Stimulated activated naive CD8-positive, alpha-beta T cell treated with anti-CD3 and anti-CD28 coated beads, Interleukin-15, amount 100 ng/mL, for 72 hours (primary cell): ENCODE results near the gene CEP250.
"Not testable (repeated sequence)": the region's sequence is repeated elsewhere in the genome, so short reads cannot be mapped to it uniquely, and the experiment has no call there.

Source experiments
- ATAC-seq: fragments of 150-1000 bp; cut with Tn5 transposase; 2 replicates; pipeline ENCODE4 v1.10.0; 2021; ENCODE audit warnings: mild to moderate bottlenecking, moderate library complexity
- DNase-seq, 2 donors: peaks; one replicate each; pipeline ENCODE4 v3.0.0; 2021 to 2022
- H3K27ac Mint-ChIP-seq, 2 donors: one replicate each; pipeline ENCODE4 v1.8.0; 2022; ENCODE audit warnings: mild to moderate bottlenecking in 2 of 2, mixed read lengths in 2 of 2, moderate library complexity in 2 of 2
- H3K27me3 Mint-ChIP-seq: one replicate; pipeline ENCODE4 v1.8.0; 2022; ENCODE audit warnings: mixed read lengths
- H3K4me1 Mint-ChIP-seq: one replicate; pipeline ENCODE4 v1.8.0; 2022; ENCODE audit warnings: mild to moderate bottlenecking, mixed read lengths
- H3K4me3 Mint-ChIP-seq, 2 donors: one replicate each; pipeline ENCODE4 v1.8.0; 2022; ENCODE audit warnings: mild to moderate bottlenecking in 2 of 2, mixed read lengths in 2 of 2, moderate library complexity in 1 of 2
- H3K9me3 Mint-ChIP-seq, 2 donors: one replicate each; pipeline ENCODE4 v1.8.0; 2022; ENCODE audit warnings: mixed read lengths in 2 of 2

Gene CEP250

DNA sequence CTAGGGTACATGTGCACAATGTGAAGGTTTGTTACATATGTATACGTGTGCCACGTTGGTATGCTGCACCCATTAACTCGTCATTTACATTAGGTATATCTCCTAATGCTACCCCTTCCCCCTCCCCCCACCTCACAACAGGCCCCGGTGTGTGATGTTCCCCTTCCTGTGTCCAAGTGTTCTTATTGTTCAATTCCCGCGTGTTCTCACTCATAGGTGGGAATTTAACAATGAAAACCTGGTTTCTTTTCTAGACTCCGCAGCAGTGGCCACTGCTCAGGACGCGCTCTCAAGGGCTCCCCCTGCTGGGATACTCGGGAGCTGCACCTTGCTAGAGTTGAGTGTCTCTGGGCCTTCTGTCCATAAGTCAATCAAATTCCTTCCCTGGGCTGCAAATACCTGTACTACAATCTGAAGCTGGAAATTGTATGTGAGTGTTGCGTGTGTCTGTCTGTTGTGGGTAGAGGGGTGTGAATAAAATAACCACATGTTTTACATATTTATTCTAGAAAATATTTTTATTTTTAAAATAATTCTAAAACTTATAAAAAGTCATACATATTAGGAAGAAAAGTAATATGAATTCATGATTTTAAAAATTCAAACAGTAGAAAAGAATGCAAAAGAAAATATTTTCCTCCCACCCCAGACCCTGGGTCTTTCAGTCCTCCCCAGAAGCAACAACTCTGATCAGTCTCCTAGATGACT, 8.2 kb upstream of the CEP250 start:
- no peaks in the 10 kb centered on the region for H3K9me3 Mint-ChIP-seq
- peak; percentile 98 for ATAC-seq
- H3K4me1 Mint-ChIP-seq = peaks cover 10% of the 10 kb centered on the region
- no peaks in the 10 kb centered on the region for H3K27me3 Mint-ChIP-seq
- peak overlapping the region; percentile 84 to 96 for H3K4me3 Mint-ChIP-seq
- peak; percentile 89 to 90 for DNase-seq
- peak overlapping the region in 1 of 2 donors; percentile 83 for H3K27ac Mint-ChIP-seq

DNA sequence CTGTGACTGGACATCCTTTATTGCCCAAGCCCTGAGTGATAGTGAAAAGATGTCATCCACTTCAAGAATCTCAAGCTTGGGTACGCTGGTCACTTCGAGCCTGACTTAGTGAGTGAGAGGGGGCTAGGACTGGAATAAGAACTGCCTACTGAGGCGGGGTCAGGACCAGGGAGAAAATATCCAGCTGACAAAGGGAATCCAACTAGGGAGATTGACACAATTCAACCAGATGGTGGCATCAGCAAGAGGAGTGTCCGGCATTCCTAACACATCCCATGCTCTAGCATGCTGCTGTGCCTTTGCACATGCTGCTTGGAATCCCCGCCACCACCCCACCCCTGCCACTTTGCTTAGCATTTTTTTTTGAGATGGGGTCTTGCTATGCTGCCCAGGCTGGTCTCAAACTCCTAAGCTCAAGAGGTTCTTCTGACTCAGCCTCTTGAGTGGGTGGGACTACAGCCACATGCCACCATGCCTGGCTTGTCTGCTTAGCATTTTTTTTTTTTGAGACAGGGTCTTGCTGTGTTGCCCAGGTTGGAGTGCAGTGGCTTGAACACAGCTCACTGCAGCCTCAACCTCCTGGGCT, 6.5 kb upstream of the CEP250 start:
- H3K4me1 Mint-ChIP-seq = peaks cover 25% of the 10 kb centered on the region
- H3K27me3 Mint-ChIP-seq = no peaks in the 10 kb centered on the region
- no peak overlapping the region for H3K27ac Mint-ChIP-seq
- DNase-seq = no peak
- ATAC-seq = no peak
- no peaks in the 10 kb centered on the region for H3K9me3 Mint-ChIP-seq
- no peak overlapping the region for H3K4me3 Mint-ChIP-seq

DNA sequence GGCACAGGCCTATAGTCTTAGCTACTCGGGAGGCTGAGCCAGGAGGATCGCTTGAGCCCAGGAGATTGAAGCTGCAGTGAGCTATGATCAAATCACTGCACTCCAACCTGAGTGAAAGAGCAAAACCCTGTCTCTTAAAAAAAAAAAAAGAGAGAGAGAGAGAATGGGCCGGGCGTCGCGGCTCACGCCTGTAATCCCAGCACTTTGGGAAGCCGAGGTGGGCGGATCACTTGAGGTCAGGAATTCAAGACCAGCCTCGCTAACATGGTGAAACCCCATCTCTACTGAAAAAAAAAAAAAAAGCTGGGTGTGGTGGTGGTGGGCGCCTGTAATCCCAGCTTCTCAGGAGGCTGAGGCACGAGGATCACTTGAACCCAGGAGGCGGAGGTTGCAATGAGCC, 5.5 kb upstream of the CEP250 start:
- not testable (repeated sequence) for H3K4me3 Mint-ChIP-seq, H3K27me3 Mint-ChIP-seq, DNase-seq, H3K9me3 Mint-ChIP-seq, H3K27ac Mint-ChIP-seq, ATAC-seq
- peaks cover 25% of the 10 kb centered on the region for H3K4me1 Mint-ChIP-seq

DNA sequence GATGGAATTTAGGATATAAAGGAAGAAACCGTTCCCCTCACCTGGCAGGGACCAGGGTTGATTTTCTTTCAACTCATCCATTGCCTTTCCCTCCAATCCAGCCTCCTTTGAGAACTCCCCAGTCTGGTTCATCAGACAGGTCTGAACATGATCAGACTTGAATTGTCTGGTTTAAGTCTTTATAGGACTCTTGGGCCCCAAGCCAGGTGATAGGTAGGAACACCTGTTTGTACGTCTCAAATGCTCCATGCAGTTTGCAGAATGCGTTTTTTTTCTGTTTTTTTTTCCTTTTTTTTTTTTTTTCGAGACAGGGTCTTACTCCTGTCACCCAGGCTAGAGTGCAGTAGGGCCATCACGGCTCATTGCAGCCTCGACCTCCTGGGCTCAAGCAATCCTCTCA, 4.1 kb upstream of the CEP250 start:
- Mint-ChIP-seq H3K27ac (no peak overlapping the region), H3K4me3 (no peak overlapping the region)

DNA sequence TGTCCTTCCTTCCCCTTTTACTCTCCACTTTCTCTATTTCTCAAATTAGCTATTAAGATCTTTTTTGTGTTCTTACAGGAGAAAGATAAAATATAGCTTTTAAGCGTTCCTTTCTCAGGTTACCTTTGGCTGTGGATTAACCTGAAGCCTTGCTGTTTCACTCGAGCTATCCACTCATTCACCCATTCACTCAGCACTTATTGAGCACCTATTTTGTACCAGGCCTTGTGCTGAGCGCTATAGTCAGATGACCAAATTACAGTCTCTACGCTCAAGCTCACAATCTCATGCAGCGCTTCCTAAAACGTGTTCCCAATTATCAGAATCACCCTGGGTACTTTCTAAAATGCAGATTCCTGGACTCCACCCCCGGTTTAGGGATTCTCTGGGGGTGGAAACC, 1.8 kb upstream of the CEP250 start:
- ATAC-seq (no peak), DNase-seq (no peak)
- peaks cover 40% of the 10 kb centered on the region for H3K4me1 Mint-ChIP-seq
- peak overlapping the region in 1 of 2 donors; percentile 99 for H3K27ac Mint-ChIP-seq
- H3K9me3 Mint-ChIP-seq = no peaks in the 10 kb centered on the region
- no peaks in the 10 kb centered on the region for H3K27me3 Mint-ChIP-seq
- peak overlapping the region; percentile 91 to 93 for H3K4me3 Mint-ChIP-seq

More for the DNA sequence above, 4.1 kb upstream of the CEP250 start:
- Mint-ChIP-seq H3K4me1 (peaks cover 32% of the 10 kb centered on the region), H3K27me3 (no peaks in the 10 kb centered on the region), H3K9me3 (no peaks in the 10 kb centered on the region)
- ATAC-seq = no peak
- DNase-seq = no peak

DNA sequence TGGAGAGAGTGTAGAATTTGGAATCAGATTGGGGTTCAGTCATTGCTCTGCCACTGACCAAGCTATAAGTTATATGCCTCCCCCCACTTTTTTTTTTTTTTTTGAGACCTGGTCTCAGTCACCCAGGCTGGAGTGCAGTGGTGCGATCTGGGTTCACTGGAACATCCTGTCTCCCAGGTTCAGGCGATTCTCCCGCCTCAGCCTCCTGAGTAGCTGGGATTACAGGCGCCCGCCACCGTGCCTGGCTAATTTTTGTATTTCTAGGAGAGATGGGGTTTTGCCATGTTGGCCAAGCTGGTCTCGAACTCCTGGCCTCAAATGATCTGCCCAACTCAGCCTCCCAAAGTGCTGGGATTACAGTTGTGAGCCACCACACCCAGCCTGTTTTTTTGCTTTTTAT, 1.3 kb downstream of the CEP250 start:
- not testable (repeated sequence) for ATAC-seq, H3K27ac Mint-ChIP-seq, H3K9me3 Mint-ChIP-seq, H3K27me3 Mint-ChIP-seq, DNase-seq
- Mint-ChIP-seq H3K4me1 (peaks cover 40% of the 10 kb centered on the region), H3K4me3 (peak overlapping the region; percentile 91 to 93)

DNA sequence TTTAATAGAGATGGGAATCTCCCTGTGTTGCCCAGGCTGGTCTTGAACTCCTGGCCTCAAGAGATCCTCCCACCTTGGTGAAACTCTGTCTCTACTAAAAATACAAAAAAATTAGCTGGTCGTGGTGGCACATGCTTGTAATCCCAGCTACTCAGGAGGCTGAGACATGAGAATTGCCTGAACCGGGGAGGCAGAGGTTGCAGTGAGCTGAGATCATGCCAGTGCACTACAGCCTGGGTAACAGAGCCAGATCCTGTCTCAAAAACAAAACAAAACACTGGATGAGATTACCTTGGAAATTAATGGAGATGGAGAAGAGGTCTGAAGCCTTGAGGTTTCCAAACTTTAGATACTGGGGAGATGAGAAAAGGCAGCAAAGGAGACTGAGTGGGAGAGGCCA, 2.1 kb downstream of the CEP250 start:
- not testable (repeated sequence) for H3K9me3 Mint-ChIP-seq, H3K4me3 Mint-ChIP-seq, DNase-seq, ATAC-seq, H3K27me3 Mint-ChIP-seq, H3K27ac Mint-ChIP-seq
- H3K4me1 Mint-ChIP-seq = peaks cover 38% of the 10 kb centered on the region

DNA sequence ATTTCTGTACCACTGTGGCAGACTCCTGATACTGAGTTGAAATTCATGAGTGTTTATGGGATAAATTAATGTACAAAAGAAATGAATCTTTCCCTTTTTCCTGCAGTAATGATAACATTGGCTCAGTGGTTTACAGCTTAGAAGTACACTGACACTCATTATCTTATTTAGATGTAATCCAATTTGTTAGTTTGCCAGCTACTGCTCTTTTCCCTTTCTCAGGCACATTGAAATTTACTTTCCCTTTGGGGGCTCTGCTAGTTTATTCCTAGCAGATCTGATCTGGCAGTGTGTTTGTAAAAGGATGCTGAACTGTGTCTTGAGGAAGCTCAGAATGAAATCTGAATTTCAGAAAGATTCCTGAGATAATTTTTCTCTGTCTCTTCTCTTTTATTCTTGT, 3.0 kb downstream of the CEP250 start:
- Mint-ChIP-seq H3K27me3 (no peaks in the 10 kb centered on the region), H3K9me3 (no peaks in the 10 kb centered on the region), H3K4me3 (no peak overlapping the region), H3K4me1 (peaks cover 30% of the 10 kb centered on the region), H3K27ac (no peak overlapping the region)
- ATAC-seq = no peak
- DNase-seq = no peak

DNA sequence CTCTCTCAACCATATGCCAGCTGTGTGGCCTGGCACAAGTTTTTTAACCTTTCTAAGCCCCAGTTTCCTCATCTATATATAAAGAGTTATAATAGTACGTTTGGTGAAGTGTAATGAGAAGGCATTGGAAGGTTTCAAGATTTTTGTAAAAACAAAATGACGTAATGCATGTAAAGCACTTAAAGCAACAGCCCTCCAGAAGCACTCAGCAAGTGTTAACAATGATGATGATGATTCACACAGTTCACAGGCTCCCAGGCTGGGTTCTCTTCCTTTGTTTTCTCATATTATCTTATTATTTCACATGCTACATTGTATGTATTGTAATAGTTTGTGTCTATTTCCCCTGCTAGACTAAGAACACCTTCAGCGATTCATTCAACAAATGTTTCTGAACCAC, 6.2 kb downstream of the CEP250 start:
- Mint-ChIP-seq H3K4me1 (peaks cover 16% of the 10 kb centered on the region), H3K9me3 (no peaks in the 10 kb centered on the region), H3K4me3 (no peak overlapping the region), H3K27me3 (no peaks in the 10 kb centered on the region), H3K27ac (no peak overlapping the region)
- ATAC-seq (no peak), DNase-seq (no peak)

DNA sequence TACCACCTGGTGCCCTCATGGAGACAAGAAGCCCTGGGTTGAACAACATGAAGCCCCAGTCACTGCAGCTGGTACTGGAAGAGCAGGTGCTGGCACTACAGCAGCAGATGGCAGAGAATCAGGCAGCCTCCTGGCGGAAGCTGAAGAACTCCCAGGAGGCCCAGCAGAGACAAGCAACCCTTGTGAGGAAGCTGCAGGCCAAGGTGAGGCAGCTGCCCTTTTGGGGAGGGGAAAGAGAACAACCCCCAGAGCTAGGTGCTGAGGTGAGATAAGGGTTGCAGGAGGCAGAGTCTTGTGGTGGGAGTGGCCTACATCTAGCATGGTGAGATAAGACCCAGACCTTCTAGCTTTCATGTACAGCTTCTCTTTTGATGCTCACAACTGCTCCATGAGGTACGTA, 7.0 kb downstream of the CEP250 start:
- H3K4me3 Mint-ChIP-seq = no peak overlapping the region
- no peaks in the 10 kb centered on the region for H3K27me3 Mint-ChIP-seq
- DNase-seq (no peak), ATAC-seq (no peak)
- H3K4me1 Mint-ChIP-seq = peaks cover 10% of the 10 kb centered on the region
- no peak overlapping the region for H3K27ac Mint-ChIP-seq
- no peaks in the 10 kb centered on the region for H3K9me3 Mint-ChIP-seq

DNA sequence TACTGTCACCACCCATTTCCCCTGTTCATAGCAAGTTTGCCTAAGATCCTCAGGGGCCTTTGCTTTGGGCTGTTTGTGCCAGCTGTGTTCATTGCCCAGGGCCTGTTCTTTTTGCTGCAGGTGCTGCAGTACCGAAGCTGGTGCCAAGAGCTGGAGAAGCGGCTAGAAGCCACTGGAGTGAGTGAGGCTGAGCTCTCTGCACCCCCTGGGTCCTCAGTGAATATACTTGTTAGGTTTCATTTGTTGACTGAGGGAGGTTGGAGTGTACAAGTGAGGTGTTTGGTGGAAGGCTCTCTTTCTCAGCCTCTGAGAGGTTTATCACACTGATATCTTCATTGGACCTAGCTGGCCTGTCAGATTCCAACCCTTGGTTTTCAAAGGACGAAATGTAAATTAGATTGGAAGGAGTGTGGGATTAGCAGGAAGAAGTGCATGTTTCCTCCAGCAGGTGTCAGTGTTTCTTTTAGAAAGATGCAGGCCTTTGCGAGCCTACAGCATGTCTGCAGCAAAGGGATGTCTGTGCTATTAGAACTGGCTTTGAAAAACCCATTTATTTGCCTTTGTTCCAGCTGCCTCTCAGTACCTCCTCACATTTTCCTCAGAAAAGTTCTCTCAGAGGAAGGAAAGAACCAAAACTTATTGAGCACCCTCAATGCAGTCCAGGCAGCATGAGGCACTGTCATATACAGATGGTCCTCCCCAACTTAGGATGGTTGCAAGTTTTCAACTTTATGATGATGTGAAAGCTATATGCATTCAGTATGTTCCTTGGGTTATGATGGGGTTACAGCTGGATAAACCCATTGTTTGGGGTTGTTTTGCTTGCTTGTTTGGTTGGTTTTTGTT, 8.3 kb downstream of the CEP250 start:
- DNase-seq (peak; percentile 32 to 40), ATAC-seq (peak; percentile 88)
- Mint-ChIP-seq H3K27ac (no peak overlapping the region), H3K4me1 (no peaks in the 10 kb centered on the region), H3K9me3 (no peaks in the 10 kb centered on the region), H3K4me3 (no peak overlapping the region), H3K27me3 (no peaks in the 10 kb centered on the region)

DNA sequence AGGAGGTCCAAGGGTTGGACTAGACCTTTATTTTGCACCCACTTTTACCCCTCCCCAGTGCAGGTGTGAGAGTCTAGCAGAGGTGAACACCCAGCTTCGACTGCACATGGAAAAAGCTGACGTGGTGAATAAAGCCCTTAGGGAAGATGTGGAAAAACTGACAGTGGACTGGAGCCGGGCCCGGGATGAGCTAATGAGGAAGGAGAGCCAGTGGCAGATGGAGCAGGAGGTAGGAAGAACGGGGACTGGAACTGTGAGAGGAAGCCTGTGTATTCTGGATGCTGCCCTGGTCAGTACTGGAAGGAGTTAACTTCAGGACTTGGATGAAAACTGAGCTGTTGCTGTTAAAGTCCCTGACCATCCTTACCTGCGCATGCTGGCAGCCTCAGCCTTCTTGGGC, 10.6 kb downstream of the CEP250 start:
- no peaks in the 10 kb centered on the region for H3K4me1 Mint-ChIP-seq
- no peak overlapping the region for H3K4me3 Mint-ChIP-seq
- DNase-seq = no peak
- ATAC-seq = no peak
- H3K9me3 Mint-ChIP-seq = no peaks in the 10 kb centered on the region
- H3K27ac Mint-ChIP-seq = no peak overlapping the region
- no peaks in the 10 kb centered on the region for H3K27me3 Mint-ChIP-seq

DNA sequence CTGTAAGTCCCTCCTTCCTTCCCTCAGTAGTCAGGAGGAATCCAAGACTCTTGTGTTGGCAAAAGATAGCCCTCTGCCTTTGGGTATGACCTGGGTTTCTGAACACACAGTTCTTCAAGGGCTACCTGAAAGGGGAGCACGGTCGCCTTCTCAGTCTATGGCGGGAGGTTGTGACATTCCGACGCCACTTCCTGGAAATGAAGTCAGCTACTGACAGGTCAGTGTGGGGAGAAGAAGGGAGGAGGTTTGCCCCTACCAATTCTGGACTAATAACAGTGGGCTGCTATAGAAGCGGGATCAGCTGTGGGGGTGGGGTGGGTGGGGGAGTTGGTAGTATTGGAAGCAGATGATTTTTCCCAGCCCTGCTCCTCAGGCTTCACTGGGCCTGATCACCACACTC, 11.5 kb downstream of the CEP250 start:
- no peak for ATAC-seq
- Mint-ChIP-seq H3K4me1 (no peaks in the 10 kb centered on the region), H3K4me3 (no peak overlapping the region), H3K27me3 (no peaks in the 10 kb centered on the region), H3K9me3 (no peaks in the 10 kb centered on the region), H3K27ac (peak overlapping the region in 1 of 2 donors; percentile 30)
- no peak for DNase-seq

DNA sequence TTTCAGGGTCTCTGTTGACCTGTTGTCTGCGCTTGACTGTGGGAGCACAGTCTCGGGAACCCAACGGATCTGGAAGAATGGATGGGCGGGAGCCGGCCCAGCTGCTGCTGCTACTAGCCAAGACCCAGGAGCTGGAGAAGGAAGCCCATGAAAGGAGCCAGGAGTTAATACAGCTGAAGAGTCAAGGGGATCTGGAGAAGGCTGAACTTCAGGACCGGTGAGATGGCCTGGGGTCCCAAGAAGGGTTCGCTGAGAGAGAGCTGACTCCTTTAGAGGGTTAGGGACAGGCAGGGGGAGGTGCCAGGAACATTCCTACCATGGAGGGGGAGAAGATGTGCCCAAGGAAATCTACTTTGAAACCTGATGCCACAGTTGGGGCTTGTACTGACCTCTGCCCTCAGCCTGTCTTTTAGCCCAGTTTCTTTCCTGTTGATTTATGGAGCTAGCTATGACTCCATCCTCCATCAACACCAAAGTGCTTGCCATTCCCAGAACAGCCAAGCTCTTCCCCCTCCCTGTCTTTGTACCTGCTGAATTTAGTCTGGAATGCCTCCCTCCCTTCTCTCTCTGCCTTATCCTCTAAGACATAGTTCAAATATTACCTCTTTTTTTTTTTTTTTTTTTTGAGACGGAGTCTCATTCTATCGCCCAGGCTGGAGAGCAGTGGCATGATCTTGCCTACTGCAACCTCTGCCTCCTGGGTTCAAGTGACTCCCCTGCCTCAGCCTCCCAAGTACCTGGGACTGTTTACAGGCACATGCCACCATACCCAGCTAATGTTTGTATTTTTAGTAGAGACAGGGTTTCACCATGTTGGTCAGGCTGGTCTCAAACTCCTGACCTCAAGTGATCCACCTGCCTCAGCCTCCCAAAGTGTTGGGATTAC, 12.2 kb downstream of the CEP250 start:
- H3K27ac Mint-ChIP-seq = peak overlapping the region in 1 of 2 donors; percentile 95
- no peaks in the 10 kb centered on the region for H3K9me3 Mint-ChIP-seq
- no peak overlapping the region for H3K4me3 Mint-ChIP-seq
- DNase-seq = no peak
- H3K27me3 Mint-ChIP-seq = no peaks in the 10 kb centered on the region
- no peaks in the 10 kb centered on the region for H3K4me1 Mint-ChIP-seq
- no peak for ATAC-seq

DNA sequence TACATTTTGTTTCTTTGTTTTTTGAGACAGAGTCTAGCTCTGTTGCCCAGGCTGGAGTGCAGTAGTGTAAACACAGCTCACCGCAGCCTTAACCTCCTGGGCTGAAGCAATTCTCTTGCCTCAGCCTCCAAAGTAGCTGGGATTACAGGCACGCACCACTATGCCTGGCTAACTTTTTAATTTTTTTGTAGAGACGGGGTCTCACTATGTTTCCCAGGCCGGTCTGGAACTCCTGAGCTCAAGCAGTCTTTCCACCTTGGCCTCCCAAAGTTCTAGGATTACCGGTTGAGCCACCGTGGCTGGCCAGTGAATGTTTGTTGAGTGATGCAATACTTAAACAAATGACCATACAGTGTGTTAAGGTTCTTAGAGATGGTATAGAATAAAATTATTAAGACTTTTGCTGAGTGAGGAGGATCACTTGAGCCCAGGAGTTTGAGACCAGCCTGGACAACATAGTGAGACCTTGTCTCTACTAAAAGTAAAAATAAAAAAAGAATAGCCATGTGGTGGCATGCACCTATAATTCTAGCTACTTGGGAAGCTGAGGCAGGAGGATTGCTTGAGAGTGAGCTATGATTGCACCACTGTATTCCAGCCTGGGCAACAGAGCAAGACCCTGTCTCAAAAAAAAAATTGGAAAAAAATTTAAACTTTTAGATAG, 13.4 kb downstream of the CEP250 start:
- no peaks in the 10 kb centered on the region for H3K27me3 Mint-ChIP-seq
- no peak overlapping the region for H3K27ac Mint-ChIP-seq
- no peak overlapping the region for H3K4me3 Mint-ChIP-seq
- H3K4me1 Mint-ChIP-seq = no peaks in the 10 kb centered on the region
- ATAC-seq (no peak), DNase-seq (no peak)
- no peaks in the 10 kb centered on the region for H3K9me3 Mint-ChIP-seq
